Vagina (tissue), 2 donors: ENCODE results near the gene PCBD2. TPM values are rescaled to one million over a fixed set of nuclear protein-coding genes. Genes with fewer than 3 reads are reported as not detected.
"Not testable (repeated sequence)": the region's sequence is repeated elsewhere in the genome, so short reads cannot be mapped to it uniquely, and the experiment has no call there.

Source experiments
- DNase-seq, 2 donors: peaks; one replicate each; pipeline ENCODE4 v3.0.0-alpha.2; 2017; ENCODE audit errors: extremely low spot score in 2 of 2
- H3K27ac ChIP-seq: fragments of 200-600 bp; sonication (generic); one replicate; pipeline ENCODE4 v1.5.1; 2019
- H3K27me3 ChIP-seq: fragments of 200-600 bp; sonication (generic); one replicate; pipeline ENCODE4 v1.5.1; 2019
- H3K36me3 ChIP-seq, 2 donors: fragments of 200-600 bp; sonication (generic); one replicate each; pipeline ENCODE4 v1.5.1; 2017 to 2019
- H3K4me1 ChIP-seq: fragments of 200-600 bp; sonication (generic); one replicate; pipeline ENCODE4 v1.5.1; 2019
- H3K4me3 ChIP-seq, 2 donors: fragments of 200-600 bp; sonication (generic); 1 replicate in 1 of 2; 2 replicates in 1 of 2; pipeline ENCODE4 v1.5.1; 2016 to 2019
- H3K9me3 ChIP-seq: fragments of 200-600 bp; sonication (generic); one replicate; pipeline ENCODE4 v1.5.1; 2019
- POLR2A ChIP-seq, 2 donors: fragments of 450-650 bp; IDR thresholded peaks; one replicate each; pipeline ENCODE4 v1.6.1; 2017; ENCODE audit warnings: antibody characterized with exemption in 2 of 2, mild to moderate bottlenecking in 2 of 2, moderate library complexity in 2 of 2
- POLR2AphosphoS5 ChIP-seq, 2 donors: sonication (generic); formaldehyde crosslinking; IDR thresholded peaks; one replicate each; pipeline ENCODE4 v1.9.0; 2017; ENCODE audit warnings: antibody characterized with exemption in 2 of 2, mild to moderate bottlenecking in 2 of 2, low read depth in 1 of 2; ENCODE audit not compliant: insufficient read depth in 1 of 2
- intact Hi-C: fragments of 100-400 bp; cut with DNase I; formaldehyde crosslinking; loops from one replicate; pipeline ENCODE4 v1.15.1; 2023
- total RNA-seq: library from RNA; depleted of rRNA; stranded (reverse); fragments of >200 nt; gene quantifications from one replicate; pipeline ENCODE4 v1.2.3, GENCODE V29; 2016
- TF ChIP-seq, protein P1 (sequence below), 3 experiments: fragments of 450-650 bp in 2 of 3; fragments of 200-600 bp in 1 of 3; sonication (generic) in 1 of 3; IDR thresholded peaks; one replicate each; pipeline ENCODE4 v1.5.1; 2017 to 2019; ENCODE audit warnings: antibody characterized with exemption in 3 of 3, mild to moderate bottlenecking in 2 of 3, moderate library complexity in 2 of 3

Gene PCBD2
- total RNA-seq, 1 donor from 2014 or later = 6.1 TPM

DNA sequence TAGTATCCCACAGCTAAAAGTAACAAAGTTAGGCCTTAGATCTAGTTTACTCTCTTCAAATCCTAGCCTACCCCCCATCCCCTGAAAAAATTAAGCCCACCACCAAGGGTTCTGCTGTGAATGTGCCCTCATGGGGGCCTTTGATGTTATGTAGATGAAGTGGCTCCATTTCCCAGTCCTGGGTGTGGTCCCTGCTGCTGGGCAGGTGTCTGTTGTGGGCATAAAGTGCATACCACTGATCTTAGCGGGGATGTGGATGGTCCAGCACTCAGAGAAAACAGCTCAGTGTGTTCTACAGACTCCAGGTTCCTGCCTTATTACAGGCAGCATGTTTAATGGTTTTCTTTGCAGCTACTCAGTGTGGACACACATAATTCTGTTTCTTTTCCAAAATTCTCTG lies 1.9 kb downstream of the PCBD2 start:
- H3K9me3 ChIP-seq = no peaks in the 10 kb centered on the region
- intact Hi-C loops = loop anchor here (10.0 kb wide), 1 partner anchor 62 kb away; the partner anchor contains the start of gene C5orf24
- TF ChIP-seq POLR2AphosphoS5 (IDR thresholded peaks at IDR 0.05; ENCODE audit: insufficient read depth in 1 of 2, low read depth in 1 of 2) (no peak), POLR2A (IDR thresholded peaks at IDR 0.05) (no peak)
- TF ChIP-seq, protein P1, sequence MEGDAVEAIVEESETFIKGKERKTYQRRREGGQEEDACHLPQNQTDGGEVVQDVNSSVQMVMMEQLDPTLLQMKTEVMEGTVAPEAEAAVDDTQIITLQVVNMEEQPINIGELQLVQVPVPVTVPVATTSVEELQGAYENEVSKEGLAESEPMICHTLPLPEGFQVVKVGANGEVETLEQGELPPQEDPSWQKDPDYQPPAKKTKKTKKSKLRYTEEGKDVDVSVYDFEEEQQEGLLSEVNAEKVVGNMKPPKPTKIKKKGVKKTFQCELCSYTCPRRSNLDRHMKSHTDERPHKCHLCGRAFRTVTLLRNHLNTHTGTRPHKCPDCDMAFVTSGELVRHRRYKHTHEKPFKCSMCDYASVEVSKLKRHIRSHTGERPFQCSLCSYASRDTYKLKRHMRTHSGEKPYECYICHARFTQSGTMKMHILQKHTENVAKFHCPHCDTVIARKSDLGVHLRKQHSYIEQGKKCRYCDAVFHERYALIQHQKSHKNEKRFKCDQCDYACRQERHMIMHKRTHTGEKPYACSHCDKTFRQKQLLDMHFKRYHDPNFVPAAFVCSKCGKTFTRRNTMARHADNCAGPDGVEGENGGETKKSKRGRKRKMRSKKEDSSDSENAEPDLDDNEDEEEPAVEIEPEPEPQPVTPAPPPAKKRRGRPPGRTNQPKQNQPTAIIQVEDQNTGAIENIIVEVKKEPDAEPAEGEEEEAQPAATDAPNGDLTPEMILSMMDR (IDR thresholded peaks at IDR 0.05) = no peak
- H3K27me3 ChIP-seq = no peaks in the 10 kb centered on the region
- no peak overlapping the region for H3K27ac ChIP-seq
- H3K4me1 ChIP-seq = peaks cover 4% of the 10 kb centered on the region
- H3K4me3 ChIP-seq = no peak overlapping the region
- H3K36me3 ChIP-seq = peaks cover 0 to 14% of the 10 kb centered on the region in 2 donors
- DNase-seq = no peak

DNA sequence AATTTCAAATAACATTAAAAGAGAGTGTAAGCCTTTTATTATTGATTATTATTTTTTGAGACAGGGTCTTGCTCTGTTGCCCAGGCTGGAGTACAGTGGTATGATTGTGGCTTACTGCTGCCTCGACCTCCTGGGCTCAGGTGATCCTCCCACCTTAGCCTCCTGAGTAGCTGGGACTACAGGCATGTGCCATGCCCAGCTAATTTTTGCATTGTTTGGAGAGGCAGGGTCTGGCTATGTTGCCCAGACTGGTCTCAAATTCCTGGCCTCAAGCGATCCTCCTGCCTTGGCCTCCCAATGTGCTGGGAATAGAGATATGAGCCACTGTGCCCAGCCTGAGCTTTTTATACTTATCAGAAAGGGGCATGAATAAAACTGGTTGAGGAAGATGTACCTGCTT lies 5.8 kb downstream of the PCBD2 start:
- H3K27ac ChIP-seq, intact Hi-C loops: not testable (repeated sequence)
- H3K36me3 ChIP-seq = peaks cover 0 to 25% of the 10 kb centered on the region in 2 donors

DNA sequence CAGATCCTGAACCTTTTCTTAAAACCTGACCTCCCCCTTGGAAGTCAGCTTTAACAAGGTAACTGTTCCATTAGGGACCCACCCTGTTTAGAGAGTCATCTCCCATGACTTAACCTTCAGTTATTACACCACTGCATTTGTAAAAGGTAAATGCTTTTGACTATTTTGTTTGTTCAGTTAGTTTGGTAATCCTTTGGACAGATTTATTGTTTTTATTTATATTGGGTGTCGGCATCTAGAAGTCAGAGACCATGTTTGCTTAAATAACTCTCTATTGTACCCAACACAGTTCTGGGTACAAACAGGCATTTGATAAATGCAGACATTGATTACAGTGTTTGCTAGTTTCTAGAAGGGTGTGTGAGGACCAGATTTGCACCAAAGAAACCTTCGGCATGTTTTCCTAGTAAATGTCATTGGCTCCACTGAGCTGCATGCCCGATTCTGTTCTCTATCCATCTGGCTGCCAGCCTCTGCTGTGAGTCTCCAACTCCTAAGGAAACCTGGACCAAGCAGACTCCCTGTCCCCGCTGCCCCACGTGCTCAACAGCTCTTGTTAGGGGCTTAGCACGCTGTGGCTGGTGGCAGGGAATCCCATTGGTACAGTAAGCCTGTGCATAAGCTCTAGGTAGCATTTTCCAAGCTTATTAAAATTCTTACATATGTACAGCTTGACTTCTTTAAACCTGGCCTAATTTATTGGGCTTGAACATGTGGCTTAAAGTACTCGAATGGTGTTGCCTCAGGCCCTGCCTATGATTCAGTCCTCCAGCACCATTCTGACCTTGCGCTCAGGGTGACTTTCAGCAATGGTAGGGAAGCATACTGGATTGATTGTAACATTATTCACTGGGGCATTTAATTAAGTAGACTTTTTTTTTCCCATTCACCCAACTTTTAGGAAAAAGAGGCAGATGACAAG lies 6.6 kb downstream of the PCBD2 start:
- no peak for DNase-seq
- no peaks in the 10 kb centered on the region for H3K27me3 ChIP-seq
- no peak overlapping the region for H3K4me3 ChIP-seq
- H3K27ac ChIP-seq = no peak overlapping the region
- TF ChIP-seq POLR2A (IDR thresholded peaks at IDR 0.05) (no peak), POLR2AphosphoS5 (IDR thresholded peaks at IDR 0.05; ENCODE audit: insufficient read depth in 1 of 2, low read depth in 1 of 2) (no peak)
- TF ChIP-seq, protein P1 (IDR thresholded peaks at IDR 0.05) = no peak
- intact Hi-C loops = no loop called here
- peaks cover 0 to 26% of the 10 kb centered on the region in 2 donors for H3K36me3 ChIP-seq
- H3K4me1 ChIP-seq = no peaks in the 10 kb centered on the region
- no peaks in the 10 kb centered on the region for H3K9me3 ChIP-seq

More for the DNA sequence above, 5.8 kb downstream of the PCBD2 start:
- H3K9me3 ChIP-seq, DNase-seq, H3K27me3 ChIP-seq, H3K4me3 ChIP-seq, H3K4me1 ChIP-seq: not testable (repeated sequence)

DNA sequence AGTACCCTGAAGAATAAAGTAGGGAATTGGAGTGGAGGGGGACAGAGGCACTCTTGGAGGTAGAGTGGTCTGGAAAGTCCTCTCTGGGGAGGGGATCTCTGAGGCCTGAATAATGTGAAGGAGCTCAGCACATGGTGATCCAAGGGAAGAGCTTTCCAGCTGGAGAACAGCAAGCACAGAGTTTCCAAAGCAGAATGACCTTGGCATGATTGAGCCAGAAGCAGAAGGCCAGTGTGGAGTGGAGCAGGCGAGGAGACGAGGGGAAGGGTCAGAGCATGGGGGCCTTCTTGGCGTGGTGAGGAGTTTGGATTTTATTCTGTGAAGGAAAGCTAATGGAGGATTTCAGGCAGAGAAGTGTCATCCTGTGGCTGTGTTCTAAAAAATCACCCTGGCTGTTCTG lies 8.3 kb downstream of the PCBD2 start:
- no peak for TF ChIP-seq POLR2AphosphoS5 (IDR thresholded peaks at IDR 0.05; ENCODE audit: insufficient read depth in 1 of 2, low read depth in 1 of 2)
- no peak for TF ChIP-seq POLR2A (IDR thresholded peaks at IDR 0.05)
- TF ChIP-seq, protein P1 (IDR thresholded peaks at IDR 0.05) = no peak
- intact Hi-C loops = no loop called here
- H3K9me3 ChIP-seq = no peaks in the 10 kb centered on the region
- H3K4me3 ChIP-seq = no peak overlapping the region
- H3K36me3 ChIP-seq = peaks cover 0 to 26% of the 10 kb centered on the region in 2 donors
- no peaks in the 10 kb centered on the region for H3K4me1 ChIP-seq
- H3K27ac ChIP-seq = no peak overlapping the region
- no peaks in the 10 kb centered on the region for H3K27me3 ChIP-seq
- DNase-seq = no peak

DNA sequence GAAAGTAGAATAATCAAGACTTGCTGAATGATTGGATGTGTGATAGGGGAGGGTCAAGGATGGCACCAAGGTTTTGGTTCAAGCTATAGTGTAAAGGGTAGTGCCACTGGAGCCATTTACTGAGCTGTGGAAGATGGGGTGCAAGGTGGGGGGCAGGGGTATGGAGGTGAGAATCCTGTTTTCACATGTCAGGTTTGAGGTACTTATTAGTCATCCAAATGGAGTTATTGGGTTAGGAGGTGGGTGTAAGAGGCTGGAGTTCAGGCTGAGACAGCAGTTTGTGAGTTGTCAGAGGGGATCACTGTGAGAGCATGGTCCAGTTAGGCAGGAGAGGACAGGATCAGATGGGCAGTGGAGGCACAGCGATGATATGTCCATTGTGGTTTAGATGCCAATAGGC lies 8.9 kb downstream of the PCBD2 start:
- Histone ChIP-seq H3K4me1 (no peaks in the 10 kb centered on the region), H3K36me3 (peaks cover 0 to 26% of the 10 kb centered on the region in 2 donors), H3K4me3 (no peak overlapping the region), H3K27ac (no peak overlapping the region), H3K27me3 (no peaks in the 10 kb centered on the region), H3K9me3 (no peaks in the 10 kb centered on the region)
- TF ChIP-seq POLR2AphosphoS5 (IDR thresholded peaks at IDR 0.05; ENCODE audit: insufficient read depth in 1 of 2, low read depth in 1 of 2) (no peak), POLR2A (IDR thresholded peaks at IDR 0.05) (no peak)
- TF ChIP-seq, protein P1 (IDR thresholded peaks at IDR 0.05) = no peak
- no peak for DNase-seq
- intact Hi-C loops = no loop called here
